GM10266 (cell line): Measurements from ENCODE around the gene ASNS.

Experiments used
- DNase-seq: peaks from one replicate; pipeline ENCODE4 v3.0.0; 2012; ENCODE audit errors: extremely low spot score
- CTCF ChIP-seq: IDR thresholded peaks from 2 replicates; pipeline ENCODE4 v1.5.1; 2012; ENCODE audit warnings: mild to moderate bottlenecking, low read depth; ENCODE audit not compliant: control insufficient read depth, insufficient read depth; ENCODE audit errors: missing control alignments

Gene ASNS

GRCh38 chr7:97818066-97818663 is 54.0 kb downstream of the ASNS start:
- no peak for DNase-seq
- TF ChIP-seq CTCF, result no peak
